ENCODE data around the gene SPON1. TPM values are rescaled to one million over a fixed set of nuclear protein-coding genes. Genes with fewer than 3 reads are reported as not detected.
"Not testable (repeated sequence)": the region's sequence is repeated elsewhere in the genome, so short reads cannot be mapped to it uniquely, and the experiment has no call there.

The SPON1 gene
- total RNA-seq, 2 experiments from 2014 or later = 2.1 to 2.2 TPM

DNA sequence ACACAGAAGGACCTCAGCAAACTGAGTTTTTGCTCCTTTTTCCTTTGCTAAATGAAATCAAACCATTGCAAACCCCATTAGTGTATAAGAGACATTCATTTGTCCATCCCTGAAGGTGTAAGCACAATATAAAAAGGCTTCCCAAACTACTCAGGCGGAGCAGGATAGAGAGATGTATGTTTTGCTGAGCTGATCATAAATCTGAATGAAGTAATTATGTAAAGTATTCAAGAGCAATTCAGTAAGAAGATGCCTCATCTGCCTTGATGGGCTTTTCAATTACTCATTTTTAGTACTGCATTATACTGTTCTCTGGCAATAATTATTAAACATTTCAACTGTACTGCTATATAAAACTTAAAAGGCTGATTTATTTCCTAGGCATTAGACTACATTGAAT lies 65.0 kb downstream of the SPON1 start:
- no peaks in the 10 kb centered on the region for H3K4me1 ChIP-seq (ENCODE audit: insufficient read depth, low read length)
- H3K9me3 Mint-ChIP-seq = no peaks in the 10 kb centered on the region
- H3K4me3 Mint-ChIP-seq = no peak overlapping the region
- DNase-seq = no peak
- intact Hi-C loops (cut with DNase I, micrococcal nuclease) = no loop called here
- H3K27me3 Mint-ChIP-seq = no peaks in the 10 kb centered on the region
- no peak overlapping the region for H3K27ac Mint-ChIP-seq
- no peaks in the 10 kb centered on the region for H3K9me3 ChIP-seq (ENCODE audit: control insufficient read depth in 1 of 2, insufficient read depth in 1 of 2, low read length in 2 of 2)
- no peaks in the 10 kb centered on the region for H3K27me3 ChIP-seq (ENCODE audit: control insufficient read depth in 1 of 2, insufficient read depth in 2 of 2, low read length in 2 of 2)
- no peaks in the 10 kb centered on the region for H3K4me1 Mint-ChIP-seq (ENCODE audit: low read depth)
- no peaks in the 10 kb centered on the region for H3K36me3 Mint-ChIP-seq (ENCODE audit: low read depth)
- H3K4me3 ChIP-seq (ENCODE audit: low read length) = no peak overlapping the region
- ChIA-PET CTCF (no interaction called here), POLR2A (no interaction called here)
- no peak for ATAC-seq (ENCODE audit: poor library complexity)
- TF ChIP-seq, protein P1, sequence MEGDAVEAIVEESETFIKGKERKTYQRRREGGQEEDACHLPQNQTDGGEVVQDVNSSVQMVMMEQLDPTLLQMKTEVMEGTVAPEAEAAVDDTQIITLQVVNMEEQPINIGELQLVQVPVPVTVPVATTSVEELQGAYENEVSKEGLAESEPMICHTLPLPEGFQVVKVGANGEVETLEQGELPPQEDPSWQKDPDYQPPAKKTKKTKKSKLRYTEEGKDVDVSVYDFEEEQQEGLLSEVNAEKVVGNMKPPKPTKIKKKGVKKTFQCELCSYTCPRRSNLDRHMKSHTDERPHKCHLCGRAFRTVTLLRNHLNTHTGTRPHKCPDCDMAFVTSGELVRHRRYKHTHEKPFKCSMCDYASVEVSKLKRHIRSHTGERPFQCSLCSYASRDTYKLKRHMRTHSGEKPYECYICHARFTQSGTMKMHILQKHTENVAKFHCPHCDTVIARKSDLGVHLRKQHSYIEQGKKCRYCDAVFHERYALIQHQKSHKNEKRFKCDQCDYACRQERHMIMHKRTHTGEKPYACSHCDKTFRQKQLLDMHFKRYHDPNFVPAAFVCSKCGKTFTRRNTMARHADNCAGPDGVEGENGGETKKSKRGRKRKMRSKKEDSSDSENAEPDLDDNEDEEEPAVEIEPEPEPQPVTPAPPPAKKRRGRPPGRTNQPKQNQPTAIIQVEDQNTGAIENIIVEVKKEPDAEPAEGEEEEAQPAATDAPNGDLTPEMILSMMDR (IDR thresholded peaks at IDR 0.05) = no peak
- no peak overlapping the region for H3K27ac ChIP-seq (ENCODE audit: low read depth in 1 of 2, low read length in 2 of 2)
- H3K36me3 ChIP-seq (ENCODE audit: insufficient read depth, low read length) = no peaks in the 10 kb centered on the region

DNA sequence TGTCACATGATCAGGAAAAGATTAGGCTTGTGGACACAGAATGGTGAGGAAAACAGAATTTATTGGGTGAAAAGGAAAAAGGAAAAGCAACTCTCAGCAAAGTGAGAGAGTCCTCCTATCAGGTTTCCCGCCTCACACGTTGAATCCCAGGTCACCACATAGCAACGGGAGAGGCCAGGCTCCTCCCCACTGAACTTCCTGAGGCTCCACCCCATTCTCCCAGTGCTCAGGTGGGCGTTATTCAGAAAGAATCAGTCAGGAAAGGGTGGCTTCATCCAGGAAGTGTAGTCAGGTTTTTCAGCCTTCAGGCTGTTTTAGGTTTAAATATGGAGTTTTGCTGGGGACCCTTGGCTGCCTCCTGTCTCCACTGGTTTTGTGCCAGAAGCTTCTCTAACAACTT lies 66.9 kb downstream of the SPON1 start:
- Histone ChIP-seq H3K9me3 (ENCODE audit: control insufficient read depth in 1 of 2, insufficient read depth in 1 of 2, low read length in 2 of 2) (no peaks in the 10 kb centered on the region), H3K36me3 (ENCODE audit: insufficient read depth, low read length) (no peaks in the 10 kb centered on the region), H3K27ac (ENCODE audit: low read depth in 1 of 2, low read length in 2 of 2) (no peak overlapping the region), H3K27me3 (ENCODE audit: control insufficient read depth in 1 of 2, insufficient read depth in 2 of 2, low read length in 2 of 2) (no peaks in the 10 kb centered on the region), H3K4me3 (ENCODE audit: low read length) (no peak overlapping the region), H3K4me1 (ENCODE audit: insufficient read depth, low read length) (no peaks in the 10 kb centered on the region)
- ATAC-seq (ENCODE audit: poor library complexity) = no peak
- TF ChIP-seq, protein P1 (IDR thresholded peaks at IDR 0.05) = no peak
- Mint-ChIP-seq H3K9me3 (no peaks in the 10 kb centered on the region), H3K4me3 (no peak overlapping the region), H3K27ac (no peak overlapping the region), H3K27me3 (no peaks in the 10 kb centered on the region), H3K4me1 (ENCODE audit: low read depth) (no peaks in the 10 kb centered on the region), H3K36me3 (ENCODE audit: low read depth) (no peaks in the 10 kb centered on the region)
- no peak for DNase-seq
- ChIA-PET POLR2A (no interaction called here), CTCF (no interaction called here)
- intact Hi-C loops (cut with DNase I, micrococcal nuclease) = no loop called here

GRCh38 chr11:14029971-14030920 lies 67.7 kb downstream of the SPON1 start:
- H3K27me3 ChIP-seq (ENCODE audit: control insufficient read depth in 1 of 2, insufficient read depth in 2 of 2, low read length in 2 of 2) = no peaks in the 10 kb centered on the region
- intact Hi-C loops (cut with DNase I, micrococcal nuclease) = no loop called here
- no peak overlapping the region for H3K4me3 Mint-ChIP-seq
- no peaks in the 10 kb centered on the region for H3K4me1 Mint-ChIP-seq (ENCODE audit: low read depth)
- POLR2A ChIA-PET = no interaction called here
- DNase-seq (no peak), ATAC-seq (ENCODE audit: poor library complexity) (no peak)
- H3K27ac ChIP-seq (ENCODE audit: low read depth in 1 of 2, low read length in 2 of 2) = no peak overlapping the region
- H3K9me3 ChIP-seq (ENCODE audit: control insufficient read depth in 1 of 2, insufficient read depth in 1 of 2, low read length in 2 of 2) = no peaks in the 10 kb centered on the region
- no peaks in the 10 kb centered on the region for H3K36me3 Mint-ChIP-seq (ENCODE audit: low read depth)
- no peaks in the 10 kb centered on the region for H3K36me3 ChIP-seq (ENCODE audit: insufficient read depth, low read length)
- H3K27me3 Mint-ChIP-seq = no peaks in the 10 kb centered on the region
- H3K9me3 Mint-ChIP-seq = no peaks in the 10 kb centered on the region
- H3K4me3 ChIP-seq (ENCODE audit: low read length) = no peak overlapping the region
- H3K4me1 ChIP-seq (ENCODE audit: insufficient read depth, low read length) = no peaks in the 10 kb centered on the region
- CTCF ChIA-PET = no interaction called here
- TF ChIP-seq, protein P1 (IDR thresholded peaks at IDR 0.05) = no peak
- H3K27ac Mint-ChIP-seq = no peak overlapping the region

- H3K4me3 ChIP-seq (ENCODE audit: low read length); H3K4me3 Mint-ChIP-seq; POLR2A ChIA-PET; DNase-seq; H3K4me1 Mint-ChIP-seq (ENCODE audit: low read depth); H3K27ac Mint-ChIP-seq; H3K9me3 ChIP-seq (ENCODE audit: control insufficient read depth in 1 of 2, insufficient read depth in 1 of 2, low read length in 2 of 2); intact Hi-C loops (cut with DNase I, micrococcal nuclease); H3K27me3 Mint-ChIP-seq; H3K27ac ChIP-seq (ENCODE audit: low read depth in 1 of 2, low read length in 2 of 2); H3K36me3 ChIP-seq (ENCODE audit: insufficient read depth, low read length); H3K36me3 Mint-ChIP-seq (ENCODE audit: low read depth); H3K27me3 ChIP-seq (ENCODE audit: control insufficient read depth in 1 of 2, insufficient read depth in 2 of 2, low read length in 2 of 2); ATAC-seq (ENCODE audit: poor library complexity); CTCF ChIA-PET; H3K4me1 ChIP-seq (ENCODE audit: insufficient read depth, low read length); H3K9me3 Mint-ChIP-seq: not testable (repeated sequence)
Observed at GRCh38 chr11:14035526-14035925, 73.0 kb downstream of the SPON1 start.
